Urothelium cell line (cell line): ENCODE results near the gene RFESD.

Experiments used
- DNase-seq: peaks from one replicate; pipeline ENCODE4 v3.0.0; 2011; ENCODE audit warnings: low spot score, mixed read lengths
- FAIRE-seq: peaks from 2 replicates; lab custom pipeline; 2011; peaks lifted over from hg19 to GRCh38; lab: Jason Lieb, UNC

RFESD gene

DNA sequence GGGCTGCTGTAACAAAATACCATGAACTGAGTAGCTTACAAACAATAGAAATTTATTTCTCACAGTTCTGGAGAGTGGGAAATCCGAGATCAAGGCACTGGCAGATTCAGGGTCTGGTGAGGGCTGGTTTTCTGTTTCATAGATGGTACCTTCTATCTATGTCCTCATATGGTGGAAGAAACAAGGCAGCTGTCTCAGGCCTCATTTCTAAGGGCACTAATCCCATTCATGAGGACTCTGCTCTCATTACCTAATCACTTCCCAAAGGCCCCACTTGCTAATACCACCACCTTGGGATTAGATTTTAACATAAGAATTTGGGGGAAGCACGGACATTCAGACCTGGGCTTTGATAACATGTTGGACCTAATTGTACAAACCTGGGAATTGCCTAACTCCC lies 13.5 kb downstream of the RFESD start:
- FAIRE-seq, result no peak

GRCh38 chr5:95662946-95663345 lies 16.4 kb downstream of the RFESD start:
- FAIRE-seq (no peak), DNase-seq (no peak)

More for the DNA sequence above, 13.5 kb downstream of the RFESD start:
- DNase-seq, result no peak

DNA sequence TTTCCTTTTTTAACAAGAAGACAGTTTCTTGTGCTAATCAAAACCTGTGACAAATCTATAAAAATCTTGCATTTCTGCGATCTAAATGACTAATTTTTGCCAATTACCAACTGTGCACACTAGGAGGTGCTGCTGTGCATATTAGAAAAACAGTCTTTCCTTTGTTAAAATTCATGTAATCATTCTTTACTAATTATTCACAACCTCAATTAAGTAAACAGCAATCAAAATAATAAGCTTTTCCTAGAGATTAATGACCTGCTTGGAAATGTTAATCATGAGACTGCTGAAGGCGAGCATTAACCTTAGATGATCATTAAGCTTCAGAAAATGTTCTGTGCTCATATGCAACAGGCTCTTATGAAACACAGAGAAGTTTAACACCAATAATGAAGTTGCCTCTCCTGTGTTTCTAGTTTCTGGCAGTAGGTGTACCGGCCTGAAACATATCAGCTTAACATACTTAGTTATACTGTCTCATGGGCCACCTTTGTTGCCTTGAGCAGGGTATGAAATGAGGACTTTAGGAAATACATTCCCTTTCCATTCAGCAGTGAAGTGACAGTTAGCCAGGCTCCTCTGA lies 17.7 kb downstream of the RFESD start:
- FAIRE-seq, result no peak
- peak; percentile 18 for DNase-seq

DNA sequence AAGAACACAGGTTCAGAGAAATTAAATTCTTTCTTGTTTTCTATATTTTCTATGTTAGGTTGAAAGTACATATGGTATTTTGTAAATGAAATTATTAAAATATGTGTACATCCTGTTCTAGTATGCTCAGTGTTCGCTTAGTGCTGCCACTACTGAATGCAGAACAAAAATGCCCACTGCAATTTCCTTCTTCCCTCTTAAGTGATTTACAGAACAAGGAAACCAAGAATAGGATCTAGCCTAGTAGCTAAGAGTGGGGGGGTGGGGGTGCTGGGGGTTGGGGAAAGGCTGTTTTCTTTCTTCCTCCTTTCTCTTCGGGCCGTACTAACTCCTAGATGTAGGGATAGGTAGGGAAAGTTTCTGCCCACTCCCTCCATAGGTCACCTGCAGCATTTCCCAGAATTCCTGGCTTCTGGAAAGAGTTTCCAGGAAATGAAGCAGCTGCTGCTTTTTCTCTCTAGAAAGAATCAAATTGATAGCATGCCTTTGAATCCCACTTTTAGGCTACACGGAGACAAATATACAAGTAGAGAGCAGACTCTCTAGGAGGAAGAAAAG lies 20.6 kb downstream of the RFESD start:
- FAIRE-seq (no peak), DNase-seq (no peak)

DNA sequence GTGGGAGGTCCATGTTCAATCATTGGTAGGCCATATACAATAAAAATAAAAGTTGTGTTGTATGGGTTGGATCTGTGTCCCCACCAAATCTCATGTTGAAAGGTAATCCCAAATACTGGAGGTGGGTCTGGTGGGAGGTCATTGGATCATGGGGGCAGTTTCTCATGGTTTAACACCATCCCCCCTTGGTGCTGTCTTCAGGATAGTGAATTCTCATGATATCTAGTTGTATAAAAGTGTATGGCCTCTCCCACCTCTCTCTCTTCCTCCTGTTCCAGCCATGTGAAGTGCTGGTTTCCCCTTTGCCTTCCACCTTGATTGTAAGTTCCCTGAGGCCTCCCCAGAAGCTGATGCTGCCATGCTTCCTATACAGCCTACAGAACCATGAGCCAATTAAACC lies 21.1 kb downstream of the RFESD start:
- no peak for DNase-seq
- FAIRE-seq, result no peak

DNA sequence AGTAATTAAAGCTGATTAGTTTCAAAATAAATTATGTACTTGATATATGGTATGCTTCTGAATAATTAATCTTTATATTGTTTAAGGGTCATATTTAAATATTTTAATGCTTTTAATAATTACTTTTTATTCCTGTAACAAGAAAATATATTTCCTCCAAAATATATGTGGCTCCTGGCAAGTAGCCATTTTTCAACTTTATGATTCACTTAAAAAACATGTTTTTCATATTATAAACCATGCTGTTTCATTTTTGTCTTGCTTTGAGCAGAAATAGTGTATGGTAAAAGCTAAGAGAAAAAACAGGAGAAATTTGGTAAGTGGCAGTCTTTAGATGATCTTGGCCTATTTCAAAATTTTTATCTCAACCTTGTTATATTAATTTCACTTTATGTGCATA lies 21.6 kb downstream of the RFESD start:
- FAIRE-seq (no peak), DNase-seq (no peak)

GRCh38 chr5:95668728-95669127 lies 22.2 kb downstream of the RFESD start:
- DNase-seq (no peak), FAIRE-seq (no peak)

DNA sequence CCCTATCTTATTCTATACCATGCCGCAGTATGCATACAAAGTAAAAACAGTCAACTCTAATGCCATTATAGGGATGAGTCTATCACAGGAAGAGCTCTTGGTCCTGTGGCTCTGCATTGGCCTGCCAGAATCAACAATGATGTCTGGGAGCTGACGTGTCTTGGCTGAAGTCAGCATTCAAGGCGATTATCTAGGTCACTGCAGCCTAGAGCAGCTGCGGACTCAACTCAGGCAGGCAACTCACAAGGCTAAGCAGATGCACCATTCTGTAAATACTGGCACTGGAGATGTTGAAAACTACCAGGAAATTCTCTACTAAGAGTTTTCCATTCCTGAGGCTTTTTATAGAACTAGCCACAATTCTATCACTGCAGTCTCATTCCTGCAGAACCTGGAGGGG lies 23.0 kb downstream of the RFESD start:
- FAIRE-seq (no peak), DNase-seq (no peak)

DNA sequence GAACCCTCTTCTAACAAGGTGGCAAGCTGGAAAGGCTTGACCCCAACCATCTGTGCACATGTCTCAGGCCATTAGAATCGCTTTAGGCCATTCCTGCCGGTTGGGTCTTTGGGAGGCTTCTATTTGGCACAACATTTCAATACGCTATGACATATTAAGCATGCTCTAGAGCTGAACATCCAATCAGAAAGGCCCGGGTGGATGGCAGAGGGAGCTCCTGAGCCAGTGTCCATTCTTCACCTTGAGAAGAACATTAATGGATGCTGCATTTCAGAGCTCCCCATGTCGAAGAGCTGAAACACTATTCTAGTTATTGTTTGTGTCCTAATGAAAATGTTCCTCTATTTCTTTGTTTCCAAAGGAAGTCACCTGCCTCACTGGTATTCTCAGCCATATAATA lies 23.4 kb downstream of the RFESD start:
- DNase-seq (no peak), FAIRE-seq (no peak)

DNA sequence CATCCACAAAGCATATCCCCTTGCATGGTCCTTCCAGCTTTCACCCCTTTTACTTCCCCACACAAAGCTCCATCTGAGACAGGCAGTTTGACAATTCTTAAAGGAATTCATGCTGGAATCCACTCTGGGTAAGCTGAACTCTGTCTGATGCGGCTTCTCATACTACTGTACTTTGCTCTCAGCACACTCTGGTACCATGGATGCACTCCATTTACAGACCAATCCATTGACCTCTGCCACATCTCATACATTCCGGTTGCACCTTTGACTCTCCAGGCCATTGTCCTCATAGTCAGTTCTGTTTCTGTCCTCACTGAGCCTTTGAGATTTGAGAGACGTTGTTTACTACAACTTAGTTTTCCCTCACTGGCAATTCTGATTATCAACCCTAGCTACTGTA lies 24.0 kb downstream of the RFESD start:
- no peak for FAIRE-seq

GRCh38 chr5:95671826-95672225 lies 25.2 kb downstream of the RFESD start:
- FAIRE-seq (no peak), DNase-seq (no peak)

More for the DNA sequence above, 24.0 kb downstream of the RFESD start:
- no peak for DNase-seq

- DNase-seq (no peak), FAIRE-seq (no peak)
Measured at GRCh38 chr5:95672641-95673040, 26.1 kb downstream of the RFESD start.

- no peak for DNase-seq
- FAIRE-seq, result no peak
Measured at GRCh38 chr5:95673081-95673480, 26.5 kb downstream of the RFESD start.

- DNase-seq, result no peak
- no peak for FAIRE-seq
Measured at GRCh38 chr5:95682891-95683290, 36.3 kb downstream of the RFESD start, which contains the start of gene SPATA9. SPATA9 (minus strand) TSS chr5:95682991; CDS start chr5:95682854, 137 bp downstream.

DNA sequence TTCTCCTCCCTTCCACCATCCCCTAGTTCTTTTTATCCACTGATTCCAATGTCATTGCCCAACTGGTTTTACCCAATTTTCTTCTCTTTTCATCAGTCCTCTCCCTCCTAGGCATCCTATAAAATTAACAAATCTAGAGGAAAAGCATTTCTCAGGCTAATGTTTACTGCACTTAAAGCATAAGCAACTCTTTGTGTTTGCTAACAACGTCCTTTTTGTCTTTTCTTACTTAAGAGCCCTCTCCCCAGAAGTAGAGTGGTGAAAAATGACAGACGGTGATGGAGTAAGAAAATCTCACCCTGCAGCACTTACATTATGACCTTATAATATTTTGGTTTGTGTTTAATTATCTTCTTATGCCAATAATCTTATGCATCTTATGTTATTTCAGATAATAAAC lies 37.8 kb downstream of the RFESD start:
- DNase-seq (no peak), FAIRE-seq (no peak)

DNA sequence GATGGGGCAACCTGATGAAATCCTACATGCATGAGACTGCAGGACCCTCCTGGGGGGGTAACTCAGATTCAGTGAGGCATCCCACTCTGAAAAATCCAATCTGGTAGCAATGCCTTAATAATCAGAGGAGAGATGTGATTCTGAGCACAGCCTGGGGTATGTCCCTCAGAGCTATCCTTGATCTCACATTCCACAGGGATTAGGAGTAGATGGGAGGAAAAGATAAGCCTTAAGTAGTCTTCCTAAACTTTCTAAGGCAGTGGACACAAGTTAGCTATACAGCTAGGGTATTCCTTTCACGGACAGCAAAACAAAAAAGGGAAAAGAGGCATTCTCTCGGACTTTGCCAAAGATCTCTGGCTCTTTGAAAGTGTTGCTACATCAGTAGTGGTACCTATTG lies 40.1 kb downstream of the RFESD start:
- no peak for FAIRE-seq
- no peak for DNase-seq

GRCh38 chr5:95689680-95690079 lies 43.1 kb downstream of the RFESD start:
- FAIRE-seq (no peak), DNase-seq (no peak)

DNA sequence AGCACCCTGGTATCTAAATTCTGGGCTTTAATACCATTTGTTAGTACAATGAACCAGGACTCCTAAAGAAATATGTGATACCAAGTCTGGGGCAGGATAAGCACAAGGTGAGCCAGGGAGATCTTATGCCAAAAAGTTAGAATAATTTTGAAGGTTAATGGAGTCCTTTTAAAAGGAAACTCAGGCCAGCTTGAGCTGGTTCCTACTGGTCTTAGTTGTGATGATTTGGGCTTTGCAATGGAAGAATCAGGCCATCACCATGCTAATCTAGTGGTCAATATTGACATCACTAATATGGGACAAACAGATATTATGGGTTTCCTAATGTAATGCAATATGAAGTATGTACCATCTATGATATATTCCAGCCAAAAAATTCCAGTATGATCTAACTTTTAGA lies 43.8 kb downstream of the RFESD start:
- no peak for FAIRE-seq
- no peak for DNase-seq

DNA sequence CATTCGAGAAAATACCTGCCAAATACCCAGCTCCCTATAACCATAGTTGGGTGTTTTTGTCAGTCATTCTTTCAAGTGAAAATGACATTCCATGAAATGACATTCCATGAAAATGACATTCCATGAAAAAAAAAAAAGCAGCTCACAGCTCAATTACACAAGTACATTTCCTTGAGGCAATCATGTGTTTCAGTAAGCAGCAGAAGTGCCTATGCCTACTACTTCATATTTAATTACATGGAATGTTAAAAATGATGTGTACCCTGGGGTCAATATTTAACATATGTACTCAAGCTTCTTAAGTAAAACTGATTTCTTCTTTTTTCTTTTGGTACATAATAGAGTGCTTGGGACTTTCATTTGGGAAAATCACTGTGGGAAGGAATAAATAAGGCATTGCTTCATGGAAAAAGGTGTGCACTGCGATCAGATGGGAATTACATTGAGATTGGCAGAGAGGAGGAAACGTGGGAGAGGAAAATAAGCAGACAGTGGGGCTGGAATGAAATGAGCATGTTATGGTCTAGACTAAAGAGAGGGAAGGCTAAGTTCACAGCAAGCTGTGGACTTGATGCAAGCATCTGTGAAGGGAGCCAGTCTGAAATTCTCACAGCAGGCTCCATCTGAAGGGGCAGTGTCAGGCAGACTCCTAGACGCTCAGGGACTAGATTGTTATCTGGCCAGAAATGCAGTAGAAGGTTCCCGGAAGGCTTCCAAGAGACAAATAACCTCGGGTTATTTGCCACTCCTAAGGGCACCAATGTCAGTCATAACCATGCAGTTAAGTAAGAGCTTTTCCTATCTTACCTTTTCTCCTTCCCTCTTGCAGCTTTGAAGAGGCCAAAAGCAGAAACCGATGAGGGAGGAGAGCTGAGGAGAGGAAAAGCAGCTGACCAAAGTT lies 51.5 kb downstream of the RFESD start:
- no peak for FAIRE-seq
- no peak for DNase-seq

GRCh38 chr5:95699337-95699736 lies 52.8 kb downstream of the RFESD start:
- no peak for FAIRE-seq

GRCh38 chr5:95701074-95701473 lies 54.5 kb downstream of the RFESD start:
- DNase-seq (no peak), FAIRE-seq (no peak)

More at GRCh38 chr5:95699337-95699736, 52.8 kb downstream of the RFESD start:
- no peak for DNase-seq

DNA sequence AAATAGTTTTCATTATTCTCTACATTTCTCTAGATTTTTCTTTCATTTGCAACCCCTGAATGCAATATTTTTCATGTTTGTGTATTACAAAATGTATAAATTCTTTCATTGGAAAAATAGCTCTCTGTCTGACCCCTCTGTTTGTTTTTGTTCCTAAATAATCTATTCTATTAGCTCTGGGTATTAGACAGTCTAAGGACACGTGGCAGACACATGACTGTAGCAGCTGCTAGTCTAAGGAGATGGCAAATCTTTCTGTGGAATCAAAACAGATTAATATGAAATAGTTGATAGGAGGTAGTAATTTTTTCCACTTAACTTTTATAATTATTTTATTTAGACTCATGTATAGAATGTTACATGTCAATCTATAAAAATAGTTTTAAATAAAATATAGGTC lies 57.6 kb downstream of the RFESD start:
- DNase-seq (no peak), FAIRE-seq (no peak)
